IPS-NIHi7 (cell line): ENCODE measurements around the gene ZNF205.
A peak's percentile ranks its signal among the peaks of the same experiment; 100 is the strongest.
"Not testable (repeated sequence)": the region's sequence is repeated elsewhere in the genome, so short reads cannot be mapped to it uniquely, and the experiment has no call there.

Source experiments
- DNase-seq: peaks from one replicate; pipeline ENCODE4 v3.0.0; 2012; ENCODE audit warnings: mixed read lengths; ENCODE audit errors: extremely low spot score

Gene ZNF205

GRCh38 chr16:3112058-3112880, at the start of gene ZNF205:
ZNF205 (plus strand) TSS chr16:3112586; CDS start chr16:3113431, 845 bp downstream.
- DNase-seq: peak; percentile 88

- DNase-seq: no peak
These were observed 48.6 kb upstream of the ZNF205 start for GRCh38 chr16:3063625-3064386.

- peak; percentile 42 for DNase-seq
These were observed 47.2 kb upstream of the ZNF205 start, which contains the start of gene IL32 for GRCh38 chr16:3065069-3065741. IL32 (plus strand) TSS chr16:3065640; CDS start chr16:3065812, 172 bp downstream.

- no peak for DNase-seq
These were observed 46.5 kb upstream of the ZNF205 start for GRCh38 chr16:3065742-3066439.

- no peak for DNase-seq
These were observed 46.0 kb upstream of the ZNF205 start for GRCh38 chr16:3066440-3066748.

- DNase-seq: no peak
These were observed 43.9 kb upstream of the ZNF205 start for GRCh38 chr16:3068487-3068886.

- not testable (repeated sequence) for DNase-seq
These were observed 43.2 kb upstream of the ZNF205 start for GRCh38 chr16:3069146-3069545.

GRCh38 chr16:3070608-3071111, 41.7 kb upstream of the ZNF205 start:
- DNase-seq: no peak

- no peak for DNase-seq
These were observed 40.7 kb upstream of the ZNF205 start for GRCh38 chr16:3071655-3072054.

GRCh38 chr16:3072148-3072547, 40.2 kb upstream of the ZNF205 start:
- not testable (repeated sequence) for DNase-seq

GRCh38 chr16:3072576-3073263, 39.7 kb upstream of the ZNF205 start:
- DNase-seq: not testable (repeated sequence)

GRCh38 chr16:3073448-3073847, 38.9 kb upstream of the ZNF205 start:
- no peak for DNase-seq

GRCh38 chr16:3074860-3075522, 37.4 kb upstream of the ZNF205 start:
- DNase-seq: no peak

- no peak for DNase-seq
These were observed 36.9 kb upstream of the ZNF205 start for GRCh38 chr16:3075523-3075915.

GRCh38 chr16:3075946-3076345, 36.4 kb upstream of the ZNF205 start:
- DNase-seq: not testable (repeated sequence)

GRCh38 chr16:3076577-3076976, 35.8 kb upstream of the ZNF205 start:
- DNase-seq: no peak

- DNase-seq: no peak
These were observed 32.4 kb upstream of the ZNF205 start for GRCh38 chr16:3080024-3080423.

- not testable (repeated sequence) for DNase-seq
These were observed 30.4 kb upstream of the ZNF205 start for GRCh38 chr16:3081957-3082356.

GRCh38 chr16:3083408-3083807, 29.0 kb upstream of the ZNF205 start:
- DNase-seq: not testable (repeated sequence)

- DNase-seq: no peak
These were observed 27.9 kb upstream of the ZNF205 start for GRCh38 chr16:3084491-3084890.
